Testis (tissue), 3 donors: ENCODE data around the gene TSPAN17. TPM values are rescaled to one million over a fixed set of nuclear protein-coding genes. Genes with fewer than 3 reads are reported as not detected.

ENCODE experiments used
- DNase-seq: peaks from one replicate; pipeline ENCODE4 v3.0.0-alpha.2; 2019
- H3K27ac ChIP-seq, 2 donors: fragments of 200-600 bp; sonication (generic); one replicate each; pipeline ENCODE4 v1.5.1; 2019
- H3K27me3 ChIP-seq: fragments of 200-600 bp; sonication (generic); one replicate; pipeline ENCODE4 v1.5.1; 2019
- H3K36me3 ChIP-seq: fragments of 200-600 bp; sonication (generic); one replicate; pipeline ENCODE4 v1.5.1; 2017; ENCODE audit warnings: low read depth; ENCODE audit errors: missing control alignments
- H3K4me1 ChIP-seq: fragments of 200-600 bp; sonication (generic); one replicate; pipeline ENCODE4 v1.5.1; 2019
- H3K4me3 ChIP-seq, 2 donors: fragments of 200-600 bp; sonication (generic); one replicate each; pipeline ENCODE4 v1.5.1; 2017 to 2019
- H3K9me3 ChIP-seq: fragments of 200-600 bp; sonication (generic); one replicate; pipeline ENCODE4 v1.5.1; 2017
- CTCF ChIP-seq, 3 experiments: fragments of 450-650 bp in 2 of 3; fragments of 200-600 bp in 1 of 3; sonication (generic) in 1 of 3; IDR thresholded peaks; one replicate each; pipeline ENCODE4 v1.5.1; 2016 to 2019; ENCODE audit warnings: antibody characterized with exemption in 3 of 3, mild to moderate bottlenecking in 2 of 3, moderate library complexity in 1 of 3
- POLR2A ChIP-seq: fragments of 450-650 bp; IDR thresholded peaks from one replicate; pipeline ENCODE4 v1.6.1; 2017; ENCODE audit warnings: antibody characterized with exemption, mild to moderate bottlenecking, moderate library complexity
- WGBS, 2 donors: methylation state at CpG; one replicate each; pipeline ENCODE4 v1.1.5; 2018; 5-methylcytosine and 5-hydroxymethylcytosine counted together
- intact Hi-C: fragments of 100-400 bp; cut with DNase I; formaldehyde crosslinking; loops from one replicate; pipeline ENCODE4 v1.15.1; 2023; ENCODE audit warnings: low total_unique reads
- polyA plus RNA-seq: library from polyadenylated mRNA; stranded (reverse); fragments of 350-450 nt; fragmentation: Illumina TruSeq; extraction: RNeasy Lipid Tissue Mini Kit (QIAGEN cat#74804); gene quantifications from one replicate; pipeline ENCODE4 v1.2.3, GENCODE V29; 2014; ENCODE audit warnings: low read depth, low replicate concordance; ENCODE audit not compliant: insufficient read depth
- total RNA-seq, 2 donors: library from RNA; depleted of rRNA; stranded (reverse); fragments of >200 nt; gene quantifications; one replicate each; pipeline ENCODE4 v1.2.3, GENCODE V29; 2016

The TSPAN17 gene
- total and polyA plus RNA-seq, 3 donors from 2014 or later = 31.7 to 57.0 (median 51.7) TPM

GRCh38 chr5:176660860-176661641 lies 13.8 kb downstream of the TSPAN17 start:
- peak overlapping the region in 1 of 2 donors; percentile 34 for H3K4me3 ChIP-seq
- 35 to 47% methylated on average over 11 to 33 of the region's 33 CpGs for WGBS, 2 donors
- no peaks in the 10 kb centered on the region for H3K36me3 ChIP-seq
- peak; percentile 82 for DNase-seq
- peak; percentile 78 to 97 (median 93) for TF ChIP-seq CTCF (IDR thresholded peaks at IDR 0.05)
- TF ChIP-seq POLR2A = no peak
- no peaks in the 10 kb centered on the region for H3K4me1 ChIP-seq
- H3K9me3 ChIP-seq = no peaks in the 10 kb centered on the region
- intact Hi-C loops = no loop called here
- H3K27ac ChIP-seq = no peak overlapping the region
- H3K27me3 ChIP-seq = no peaks in the 10 kb centered on the region

GRCh38 chr5:176661676-176662075 lies 14.4 kb downstream of the TSPAN17 start:
- no peaks in the 10 kb centered on the region for H3K4me1 ChIP-seq
- whole genome bisulfite sequencing, 2 donors = 67 to 83% methylated on average over 10 of the region's 10 CpGs
- TF ChIP-seq POLR2A (no peak), CTCF (IDR thresholded peaks at IDR 0.05) (no peak)

GRCh38 chr5:176662371-176663333 lies 15.4 kb downstream of the TSPAN17 start:
- intact Hi-C loops = no loop called here
- TF ChIP-seq CTCF (IDR thresholded peaks at IDR 0.05) = no peak
- 83 to 85% methylated on average over 15 to 21 of the region's 21 CpGs for WGBS, 2 donors
- Histone ChIP-seq H3K4me3 (no peak overlapping the region), H3K27ac (no peak overlapping the region), H3K36me3 (no peaks in the 10 kb centered on the region), H3K4me1 (no peaks in the 10 kb centered on the region), H3K9me3 (no peaks in the 10 kb centered on the region), H3K27me3 (no peaks in the 10 kb centered on the region)
- no peak for DNase-seq

More at GRCh38 chr5:176661676-176662075, 14.4 kb downstream of the TSPAN17 start:
- H3K4me3 ChIP-seq = peak overlapping the region in 1 of 2 donors; percentile 34
- H3K27ac ChIP-seq = no peak overlapping the region
- no peaks in the 10 kb centered on the region for H3K27me3 ChIP-seq
- intact Hi-C loops = no loop called here
- no peaks in the 10 kb centered on the region for H3K9me3 ChIP-seq
- no peaks in the 10 kb centered on the region for H3K36me3 ChIP-seq
- DNase-seq = no peak

GRCh38 chr5:176663566-176663965 lies 16.3 kb downstream of the TSPAN17 start:
- no peak for TF ChIP-seq CTCF (IDR thresholded peaks at IDR 0.05)
- TF ChIP-seq POLR2A = no peak
- DNase-seq = no peak
- Histone ChIP-seq H3K36me3 (no peaks in the 10 kb centered on the region), H3K4me1 (no peaks in the 10 kb centered on the region), H3K4me3 (no peak overlapping the region), H3K27ac (no peak overlapping the region), H3K9me3 (no peaks in the 10 kb centered on the region), H3K27me3 (no peaks in the 10 kb centered on the region)
- intact Hi-C loops = no loop called here
- 87 to 92% methylated on average over 10 of the region's 10 CpGs for WGBS, 2 donors
